ENCODE data around the gene TUBA8. TPM values are rescaled to one million over a fixed set of nuclear protein-coding genes. Genes with fewer than 3 reads are reported as not detected.
"Not testable (repeated sequence)": the region's sequence is repeated elsewhere in the genome, so short reads cannot be mapped to it uniquely, and the experiment has no call there.

The TUBA8 gene
- polyA plus RNA-seq, 1 donor (not counting 4 experiments of a cell fraction or from before 2014, with no cell fraction given) = 0.35 TPM

DNA sequence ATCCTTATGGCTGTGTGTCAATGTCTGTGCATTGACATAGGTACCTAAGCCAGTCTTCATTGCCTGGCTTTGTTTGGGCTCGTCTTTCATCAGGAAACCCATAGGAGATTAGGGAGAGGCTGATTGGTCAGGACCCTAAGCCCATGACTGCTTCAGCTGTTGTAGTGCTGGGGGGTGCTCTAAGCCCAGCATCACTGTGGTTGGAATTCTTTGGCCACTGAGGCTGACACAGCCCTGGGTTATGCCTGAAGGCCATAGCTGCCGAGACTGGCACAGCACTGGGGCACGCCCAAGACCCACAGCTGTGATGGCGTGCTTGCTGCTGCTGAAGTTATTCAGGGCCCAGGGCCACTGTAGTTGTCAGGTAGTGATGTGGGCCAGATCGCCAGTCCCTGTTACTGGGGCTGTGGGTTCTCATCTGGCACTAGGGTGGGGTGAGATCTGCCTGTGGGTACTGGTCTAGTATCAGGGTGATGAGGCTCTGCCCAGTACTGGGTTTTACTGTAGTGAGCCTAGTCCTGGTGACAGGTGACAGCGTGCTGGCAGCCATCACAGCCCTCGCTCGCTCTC, 44.3 kb downstream of the TUBA8 start:
- H3K27me3 ChIP-seq (ENCODE audit: control insufficient read depth, extremely low read depth, insufficient read depth, low read length) = peaks cover 2% of the 10 kb centered on the region
- no peak overlapping the region for H3K9ac ChIP-seq (ENCODE audit: control insufficient read depth, extremely low read depth, insufficient read depth, low read length)
- no peak overlapping the region for H3K27ac ChIP-seq (ENCODE audit: control insufficient read depth, insufficient read depth, low read length)
- no peak for FAIRE-seq
- H2AFZ ChIP-seq (ENCODE audit: control insufficient read depth, low read length) = no peak overlapping the region
- peaks cover 13% of the 10 kb centered on the region for H3K4me1 ChIP-seq (ENCODE audit: control insufficient read depth, extremely low read depth, insufficient read depth, low read length)
- no peak for TF ChIP-seq EZH2 (IDR thresholded peaks at IDR 0.05; ENCODE audit: low read length)
- TF ChIP-seq, protein P1, sequence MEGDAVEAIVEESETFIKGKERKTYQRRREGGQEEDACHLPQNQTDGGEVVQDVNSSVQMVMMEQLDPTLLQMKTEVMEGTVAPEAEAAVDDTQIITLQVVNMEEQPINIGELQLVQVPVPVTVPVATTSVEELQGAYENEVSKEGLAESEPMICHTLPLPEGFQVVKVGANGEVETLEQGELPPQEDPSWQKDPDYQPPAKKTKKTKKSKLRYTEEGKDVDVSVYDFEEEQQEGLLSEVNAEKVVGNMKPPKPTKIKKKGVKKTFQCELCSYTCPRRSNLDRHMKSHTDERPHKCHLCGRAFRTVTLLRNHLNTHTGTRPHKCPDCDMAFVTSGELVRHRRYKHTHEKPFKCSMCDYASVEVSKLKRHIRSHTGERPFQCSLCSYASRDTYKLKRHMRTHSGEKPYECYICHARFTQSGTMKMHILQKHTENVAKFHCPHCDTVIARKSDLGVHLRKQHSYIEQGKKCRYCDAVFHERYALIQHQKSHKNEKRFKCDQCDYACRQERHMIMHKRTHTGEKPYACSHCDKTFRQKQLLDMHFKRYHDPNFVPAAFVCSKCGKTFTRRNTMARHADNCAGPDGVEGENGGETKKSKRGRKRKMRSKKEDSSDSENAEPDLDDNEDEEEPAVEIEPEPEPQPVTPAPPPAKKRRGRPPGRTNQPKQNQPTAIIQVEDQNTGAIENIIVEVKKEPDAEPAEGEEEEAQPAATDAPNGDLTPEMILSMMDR (optimal IDR thresholded peaks at IDR 0.05 in 1 of 3, IDR thresholded peaks at IDR 0.05 in 1 of 3, conservative IDR thresholded peaks at IDR 0.05 in 1 of 3; ENCODE audit: extremely low read depth in 1 of 3, insufficient read depth in 2 of 3, low read length in 3 of 3) = no peak
- H3K4me3 ChIP-seq (ENCODE audit: control insufficient read depth in 2 of 3, extremely low read depth in 1 of 3, insufficient read depth in 2 of 3, low read depth in 1 of 3, low read length in 3 of 3) = no peak overlapping the region
- no peaks in the 10 kb centered on the region for H3K79me2 ChIP-seq (ENCODE audit: control insufficient read depth, insufficient read depth, low read length)
- no peaks in the 10 kb centered on the region for H4K20me1 ChIP-seq (ENCODE audit: control insufficient read depth, extremely low read depth, insufficient read depth, low read length)
- no peaks in the 10 kb centered on the region for H3K9me1 ChIP-seq (ENCODE audit: control insufficient read depth, extremely low read depth, insufficient read depth, low read length)
- H3K9me3 ChIP-seq (ENCODE audit: control insufficient read depth, low read depth, low read length) = no peaks in the 10 kb centered on the region
- no peak overlapping the region for H3K4me2 ChIP-seq (ENCODE audit: control insufficient read depth, extremely low read depth, insufficient read depth, low read depth, low read length)
- no peak for DNase-seq (ENCODE audit: low read depth, low spot score)
- H3K36me3 ChIP-seq (ENCODE audit: control insufficient read depth in 2 of 2, extremely low read depth in 1 of 2, insufficient read depth in 2 of 2, low read length in 2 of 2) = no peaks in the 10 kb centered on the region
- dilution Hi-C loops (cut with MboI; ENCODE audit: extremely low pct_ligation_motif_present, low sequenced_read_pairs) = no loop called here

DNA sequence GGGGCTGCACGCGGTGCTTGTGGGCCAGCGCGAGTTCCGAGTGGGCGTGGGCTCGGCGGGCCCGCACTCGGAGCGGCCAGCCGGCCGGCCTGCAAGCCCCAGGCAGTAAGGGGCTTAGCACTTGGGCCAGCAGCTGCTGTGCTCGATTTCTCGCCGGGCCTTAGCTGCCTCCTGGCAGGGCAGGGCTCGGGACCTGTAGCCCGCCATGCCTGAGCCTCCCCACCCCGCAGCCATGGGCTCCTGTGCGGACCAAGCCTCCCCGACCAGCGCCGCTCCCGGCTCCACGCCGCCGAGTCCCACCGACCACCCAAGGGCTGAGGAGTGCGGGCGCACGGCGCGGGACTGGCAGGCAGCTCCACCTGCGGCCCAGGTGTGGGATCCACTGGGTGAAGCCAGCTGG, 44.9 kb downstream of the TUBA8 start:
- H2AFZ ChIP-seq (ENCODE audit: control insufficient read depth, low read length); H3K36me3 ChIP-seq (ENCODE audit: control insufficient read depth in 2 of 2, extremely low read depth in 1 of 2, insufficient read depth in 2 of 2, low read length in 2 of 2); DNase-seq (ENCODE audit: low read depth, low spot score); H3K27me3 ChIP-seq (ENCODE audit: control insufficient read depth, extremely low read depth, insufficient read depth, low read length); H3K79me2 ChIP-seq (ENCODE audit: control insufficient read depth, insufficient read depth, low read length); H3K9me3 ChIP-seq (ENCODE audit: control insufficient read depth, low read depth, low read length); H3K9ac ChIP-seq (ENCODE audit: control insufficient read depth, extremely low read depth, insufficient read depth, low read length); H3K4me2 ChIP-seq (ENCODE audit: control insufficient read depth, extremely low read depth, insufficient read depth, low read depth, low read length); dilution Hi-C loops (cut with MboI; ENCODE audit: extremely low pct_ligation_motif_present, low sequenced_read_pairs); H3K9me1 ChIP-seq (ENCODE audit: control insufficient read depth, extremely low read depth, insufficient read depth, low read length); FAIRE-seq; H4K20me1 ChIP-seq (ENCODE audit: control insufficient read depth, extremely low read depth, insufficient read depth, low read length); H3K27ac ChIP-seq (ENCODE audit: control insufficient read depth, insufficient read depth, low read length); H3K4me3 ChIP-seq (ENCODE audit: control insufficient read depth in 2 of 3, extremely low read depth in 1 of 3, insufficient read depth in 2 of 3, low read depth in 1 of 3, low read length in 3 of 3): not testable (repeated sequence)
- peaks cover 10% of the 10 kb centered on the region for H3K4me1 ChIP-seq (ENCODE audit: control insufficient read depth, extremely low read depth, insufficient read depth, low read length)
